Posterior vena cava (tissue), 2 donors: ENCODE data around the gene PLBD1. TPM values are rescaled to one million over a fixed set of nuclear protein-coding genes. Genes with fewer than 3 reads are reported as not detected.

ENCODE experiments used
- DNase-seq: peaks from one replicate; pipeline ENCODE4 v3.0.0-alpha.2; 2020; ENCODE audit warnings: low spot score
- intact Hi-C, 2 donors: fragments of 100-400 bp; cut with DNase I; formaldehyde crosslinking; loops; one replicate each; pipeline versions ENCODE4 v1.14.1 to v1.14.2; 2022 to 2023
- total RNA-seq, 2 donors: library from RNA; stranded (reverse); fragmentation: NEBNext Ultra II Directional; extraction: Animal tissue kit (Norgen Biotek cat#: 25700); gene quantifications; one replicate each; pipeline ENCODE4 v1.2.1, GENCODE V29; 2021
- donor health status: DM: yes; HTN: yes; CAD: no.
- donor health status: DM: yes; HTN: yes; CAD: no.

The PLBD1 gene
- total RNA-seq, 2 donors from 2014 or later: 12.4 to 25.5 TPM

DNA sequence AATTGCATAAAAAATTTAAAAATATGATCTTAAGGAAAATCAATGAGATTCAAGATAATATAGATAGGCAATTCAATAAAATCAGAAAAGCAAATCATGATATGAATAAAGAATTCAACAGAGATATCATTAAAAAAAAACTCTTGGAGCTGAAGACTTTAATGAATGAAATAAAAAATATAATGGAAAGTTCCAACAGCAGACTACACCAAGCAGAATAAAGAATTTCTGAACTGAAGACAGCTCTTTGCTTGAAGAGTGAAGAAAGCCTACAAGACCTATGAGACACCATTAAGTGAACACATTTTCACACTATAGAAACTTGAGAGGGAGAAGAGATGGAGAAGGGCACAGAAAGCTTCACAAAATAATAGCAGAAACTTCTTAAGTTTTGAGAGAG, 45.9 kb downstream of the PLBD1 start:
- DNase-seq: no peak
- intact Hi-C loops: no loop called here

DNA sequence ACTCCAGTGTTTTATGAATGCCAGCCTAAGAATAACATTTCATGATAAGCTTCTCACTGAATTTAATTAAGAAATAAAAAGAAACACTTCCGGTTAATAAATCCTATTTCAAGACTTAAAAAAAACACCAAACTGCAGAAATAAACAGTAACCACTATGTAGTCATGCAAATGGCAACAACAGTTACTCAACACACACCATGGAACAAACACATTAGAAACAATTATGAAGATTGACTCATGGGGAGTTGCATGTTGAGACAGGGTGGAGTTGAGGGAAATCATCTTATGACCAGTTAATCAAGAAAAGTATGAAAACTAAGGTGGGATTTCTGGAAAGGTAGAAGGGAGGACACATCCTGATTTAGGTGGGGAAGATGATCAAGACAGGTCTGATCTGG, 52.7 kb downstream of the PLBD1 start:
- DNase-seq: no peak
- intact Hi-C loops: no loop called here

DNA sequence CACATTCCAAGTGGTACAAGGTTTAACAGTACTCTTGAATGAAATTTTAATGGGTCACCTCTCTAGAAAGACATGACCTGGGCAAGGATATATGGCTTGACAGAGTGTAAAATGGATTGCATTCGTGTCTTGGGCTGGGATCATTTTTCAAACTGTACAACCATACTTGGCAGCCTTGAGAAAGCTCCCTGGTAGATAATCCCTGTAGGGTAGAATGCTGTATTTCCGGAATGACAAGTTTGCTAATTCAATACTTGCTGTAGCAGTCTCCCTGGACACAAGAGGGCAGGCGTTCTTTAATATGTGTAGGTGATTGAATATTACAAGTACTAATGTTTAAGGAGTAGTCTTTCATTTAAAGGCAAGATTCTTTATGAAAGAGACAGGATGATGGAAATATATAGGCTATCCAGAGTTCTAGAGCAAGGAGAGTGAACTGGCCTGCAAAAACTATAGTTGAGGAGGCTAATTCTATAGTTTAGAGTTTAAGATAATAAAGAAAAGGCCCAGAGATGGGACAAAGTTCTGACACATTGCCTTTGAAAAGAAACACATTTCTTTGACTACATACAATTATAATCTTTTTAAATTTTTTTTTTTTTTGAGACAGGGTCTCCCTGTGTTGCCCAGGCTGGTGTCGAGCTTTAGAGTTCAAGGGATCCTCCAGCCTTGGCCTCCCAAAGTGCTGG, 53.4 kb downstream of the PLBD1 start:
- intact Hi-C loops: no loop called here
- no peak for DNase-seq

DNA sequence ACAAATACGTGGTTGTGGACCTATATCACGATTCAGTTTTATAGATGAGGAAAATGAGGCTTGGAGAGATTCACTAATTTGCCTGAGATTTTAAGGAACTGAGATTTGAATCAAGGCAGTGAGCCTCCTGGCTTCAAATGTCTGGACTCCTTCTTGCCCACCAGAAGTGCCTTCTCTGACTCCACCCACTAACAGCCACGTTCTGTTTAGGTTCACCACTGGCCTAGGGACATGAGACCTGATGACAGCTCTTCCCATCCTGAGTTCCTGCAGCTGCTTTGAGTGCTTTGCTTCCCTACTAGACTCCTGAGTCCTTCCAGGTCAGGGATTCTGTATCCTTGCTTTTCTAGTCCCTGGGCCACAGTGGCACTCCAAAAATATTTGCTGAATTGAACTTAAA, 57.1 kb downstream of the PLBD1 start:
- no peak for DNase-seq
- intact Hi-C loops: no loop called here

DNA sequence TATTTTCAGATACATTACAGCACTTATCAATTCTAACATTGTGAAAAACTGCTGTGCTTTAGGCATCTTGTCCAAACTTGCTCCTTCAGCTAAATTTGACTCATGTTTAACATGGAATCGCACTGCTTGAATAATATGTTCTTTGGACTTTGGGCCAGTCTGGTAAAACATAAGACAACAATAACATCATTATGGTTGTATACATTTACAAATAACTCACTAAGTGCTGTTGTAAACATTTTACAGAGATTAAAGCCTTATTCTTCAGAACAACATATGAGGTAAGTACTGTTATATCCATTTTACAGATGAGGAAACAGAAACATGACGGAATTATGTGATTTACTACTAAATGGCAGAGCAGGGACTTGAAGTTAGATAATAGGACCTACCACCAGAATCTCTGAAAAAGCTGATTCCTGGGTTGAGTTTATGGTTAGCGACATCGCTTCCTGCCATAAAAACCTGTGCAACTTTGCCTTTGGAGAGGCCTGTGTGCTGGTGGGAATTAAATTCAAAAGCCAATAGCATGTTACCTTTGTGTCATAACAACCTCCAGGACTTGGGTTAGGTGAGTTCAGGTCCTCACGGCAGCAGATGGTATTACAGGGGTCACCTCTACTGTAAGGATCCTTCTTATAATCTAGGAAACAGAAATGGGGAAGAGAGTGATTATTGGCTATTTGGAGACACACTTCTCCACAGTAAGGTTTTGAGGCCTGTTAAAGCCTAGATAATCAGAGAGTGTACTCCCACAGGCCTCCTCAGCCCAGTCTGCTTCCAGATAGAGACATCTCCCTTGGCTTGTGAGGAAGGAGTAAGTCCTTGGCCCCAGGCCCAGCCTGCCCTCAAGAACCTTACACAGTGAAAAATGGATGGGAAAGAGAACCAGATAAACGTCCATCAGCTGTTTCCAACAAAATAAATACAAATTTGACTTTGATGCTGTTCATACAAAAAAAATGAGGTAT, 61.8 kb downstream of the PLBD1 start:
- intact Hi-C loops: no loop called here
- no peak for DNase-seq

DNA sequence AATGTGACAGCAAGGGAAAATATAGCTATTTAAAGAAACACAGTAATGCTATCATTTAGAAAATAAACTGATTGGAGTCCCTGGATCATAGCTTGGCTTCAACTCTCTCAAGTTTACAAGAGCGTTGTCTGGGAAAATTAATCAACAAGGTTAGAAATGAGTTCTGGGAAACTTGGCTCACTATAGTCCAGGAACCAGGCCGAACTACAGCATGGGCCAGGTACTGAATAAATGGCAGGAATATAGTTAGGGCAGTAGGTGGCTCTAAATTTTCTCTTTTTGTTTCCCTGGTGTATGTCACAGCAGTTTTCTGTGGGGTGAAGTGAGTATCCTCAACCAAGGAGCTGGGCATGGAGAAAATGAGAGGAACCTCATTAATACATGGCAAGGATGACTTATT, 72.4 kb downstream of the PLBD1 start:
- no peak for DNase-seq
- intact Hi-C loops: no loop called here

DNA sequence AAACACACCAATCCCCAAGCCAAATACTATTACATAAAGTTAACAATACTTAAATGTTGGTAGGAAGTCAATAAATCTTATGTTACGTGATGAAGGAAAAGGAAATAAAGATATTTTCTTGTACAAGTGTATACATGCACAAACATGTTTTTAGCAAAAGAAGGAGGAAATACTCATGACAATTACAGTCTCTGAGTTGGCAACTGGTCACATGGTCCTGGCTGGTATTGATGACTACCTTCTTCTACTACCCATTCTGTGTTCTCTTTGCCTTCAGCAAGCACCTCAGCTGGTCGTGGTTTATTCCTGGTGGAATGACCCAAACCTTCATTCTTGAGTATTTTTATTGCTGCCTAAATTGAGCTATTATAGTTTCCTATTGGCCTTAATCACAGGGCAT, 84.8 kb downstream of the PLBD1 start:
- DNase-seq: no peak
- intact Hi-C loops: no loop called here

DNA sequence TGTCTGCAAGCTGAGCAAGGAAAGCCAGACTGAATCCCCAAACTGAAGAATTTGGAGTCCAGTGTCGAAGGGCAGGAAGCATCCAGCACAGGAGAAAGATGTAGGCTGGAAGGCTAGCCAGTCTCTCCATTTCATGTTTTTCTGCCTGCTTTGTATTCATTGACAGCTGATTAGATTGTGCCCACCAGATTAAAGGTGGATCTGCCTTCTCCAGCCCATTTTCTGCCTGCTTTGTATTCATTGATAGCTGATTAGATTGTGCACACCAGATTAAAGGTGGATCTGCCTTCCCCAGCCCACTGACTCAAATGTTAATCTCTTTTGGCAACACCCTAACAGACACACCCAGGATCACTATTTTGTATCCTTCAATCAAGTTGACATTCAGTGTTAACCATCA, 85.3 kb downstream of the PLBD1 start:
- intact Hi-C loops: no loop called here
- no peak for DNase-seq

DNA sequence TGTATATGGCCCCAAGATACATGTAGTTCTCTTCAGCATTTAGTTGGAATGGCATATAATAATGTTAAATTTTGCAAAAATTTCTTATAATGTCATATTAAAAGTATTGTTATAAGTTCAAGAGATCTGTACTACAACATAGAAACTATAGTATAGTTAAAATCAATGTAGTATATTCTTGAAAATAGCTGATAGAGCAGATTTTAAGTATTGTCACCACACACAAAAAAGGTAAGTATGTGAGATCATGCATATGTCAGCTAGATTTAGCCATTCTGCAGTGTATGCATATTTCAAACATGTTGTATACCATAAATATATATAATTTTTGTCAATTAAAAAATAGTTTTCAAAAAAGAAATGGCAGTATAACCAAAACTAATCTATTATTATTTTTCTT, 86.5 kb downstream of the PLBD1 start:
- intact Hi-C loops: no loop called here
- DNase-seq: no peak

DNA sequence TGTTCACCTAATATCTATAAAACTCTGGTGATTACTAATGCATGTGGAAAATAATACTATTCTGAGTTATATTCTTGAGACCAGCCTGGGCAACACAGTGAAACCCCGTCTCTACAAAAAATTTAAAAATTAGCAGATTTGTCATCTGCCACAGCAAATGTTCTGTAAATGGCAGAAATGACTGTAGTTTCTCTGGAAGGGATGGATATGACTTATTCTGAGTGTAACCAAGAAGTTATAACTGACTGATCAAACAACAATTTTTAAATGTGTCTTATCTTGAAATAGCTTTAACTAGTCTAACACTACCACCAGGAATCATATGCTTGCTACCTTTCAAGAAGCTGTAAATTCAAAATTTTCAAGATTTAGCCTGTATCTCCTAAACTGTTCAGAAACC, 88.7 kb downstream of the PLBD1 start:
- DNase-seq: no peak
- intact Hi-C loops: no loop called here

DNA sequence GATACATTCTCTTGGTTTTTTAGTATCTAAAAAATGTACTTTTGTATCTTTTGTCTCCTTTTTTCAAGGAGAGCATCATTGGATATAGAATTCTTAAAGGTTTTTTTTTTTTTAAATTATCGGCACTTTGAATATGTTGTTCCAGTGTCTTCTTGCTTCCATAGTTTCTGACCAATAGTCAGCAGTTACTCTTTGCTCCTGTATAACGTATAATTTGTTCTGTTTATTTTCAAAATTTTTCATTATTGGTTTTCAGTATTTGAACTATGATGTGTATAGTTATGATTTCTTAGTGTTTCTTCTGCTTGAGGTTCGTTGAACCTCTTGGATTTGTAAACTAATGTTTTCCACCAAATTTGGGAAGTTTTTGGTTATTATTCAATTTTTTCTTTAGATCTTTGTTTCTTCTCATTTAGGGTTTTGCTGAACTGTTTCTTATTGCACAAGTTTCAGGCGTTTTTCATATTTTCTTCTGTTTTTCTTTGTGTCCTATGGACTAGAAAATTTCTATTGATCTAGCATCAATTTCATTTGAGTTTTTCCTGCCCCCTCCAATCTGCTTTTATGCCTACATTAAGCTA, 93.9 kb downstream of the PLBD1 start:
- intact Hi-C loops: no loop called here
- DNase-seq: no peak

DNA sequence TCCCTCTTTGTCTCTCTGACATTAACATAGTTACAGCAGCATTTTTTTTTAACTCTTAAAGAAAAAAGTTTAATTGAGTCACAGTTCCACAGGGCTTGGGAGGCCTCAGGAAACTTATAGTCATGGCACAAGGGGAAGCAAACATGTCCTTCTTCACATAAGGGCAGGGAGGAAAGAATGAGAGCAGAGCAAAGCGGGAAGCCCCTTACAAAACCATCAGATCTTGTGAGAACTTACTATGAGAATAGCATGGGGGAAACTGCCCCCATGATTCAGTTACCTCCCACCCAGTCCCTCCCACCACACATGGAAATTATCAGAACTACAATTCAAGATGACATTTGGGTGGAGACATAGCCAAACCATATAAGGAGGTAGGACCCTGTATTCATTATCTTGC, 96.2 kb downstream of the PLBD1 start:
- intact Hi-C loops: no loop called here
- no peak for DNase-seq

DNA sequence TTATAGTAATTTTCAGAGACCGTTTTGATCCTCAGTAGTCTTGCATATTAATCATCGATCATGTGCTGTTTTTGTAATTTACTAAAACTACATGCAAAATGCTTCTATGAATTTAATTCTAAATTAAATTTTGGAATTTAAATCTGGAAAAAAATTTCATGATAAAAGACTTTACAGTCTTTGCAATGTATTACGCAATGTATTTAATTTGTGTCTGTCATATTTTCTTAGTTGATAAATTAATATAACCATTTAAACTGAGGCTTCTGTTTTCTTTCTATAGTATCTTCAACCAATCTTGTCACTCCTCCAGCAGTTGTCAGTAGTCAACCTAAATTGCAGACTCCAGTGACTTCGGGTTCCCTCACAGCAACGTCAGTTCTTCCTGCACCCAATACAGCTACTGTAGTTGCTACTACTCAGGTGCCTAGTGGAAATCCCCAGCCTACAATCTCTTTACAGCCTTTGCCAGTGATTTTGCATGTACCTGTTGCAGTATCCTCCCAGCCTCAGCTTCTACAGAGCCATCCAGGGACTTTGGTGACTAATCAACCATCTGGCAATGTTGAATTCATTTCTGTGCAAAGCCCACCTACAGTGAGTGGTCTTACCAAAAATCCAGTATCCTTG, 107.4 kb downstream of the PLBD1 start:
- no peak for DNase-seq
- intact Hi-C loops: no loop called here

DNA sequence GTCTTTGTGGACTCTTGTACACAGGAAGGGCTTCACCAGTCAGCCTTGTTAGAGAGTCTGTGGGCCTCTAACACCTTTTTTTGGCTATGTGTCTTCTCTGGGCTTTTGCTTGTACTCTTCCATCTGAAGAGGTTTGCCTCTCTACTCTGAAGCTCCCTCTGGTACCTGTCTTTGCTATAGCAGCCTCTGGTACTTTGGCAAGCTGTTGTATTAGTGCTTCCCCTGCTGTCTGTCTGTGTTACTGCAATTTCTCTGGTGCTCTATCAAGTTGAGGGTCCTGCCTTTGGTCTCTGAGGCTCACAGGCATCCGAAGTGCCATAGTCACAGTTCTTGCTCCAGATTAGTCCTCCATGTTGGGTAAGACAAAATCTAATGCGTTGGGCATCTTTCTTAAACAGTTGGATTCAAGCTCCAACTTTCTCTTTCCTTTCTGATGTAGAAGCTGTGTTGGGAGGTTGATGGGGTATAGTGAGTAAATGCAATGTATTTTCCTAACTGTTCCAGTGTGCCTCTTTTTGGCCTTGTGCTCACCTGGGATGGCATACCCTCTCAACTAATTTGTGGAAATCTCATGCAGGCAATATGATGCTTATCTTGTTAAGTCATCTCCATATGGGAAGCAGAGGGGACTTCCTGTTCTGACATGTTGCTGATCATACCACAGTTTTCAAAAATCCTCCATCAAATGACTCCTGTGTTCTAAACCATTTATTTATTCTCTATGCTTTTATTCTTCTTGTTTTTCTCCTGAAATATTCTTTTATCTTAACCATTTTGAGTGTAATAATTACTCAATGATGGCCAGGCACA, 113.4 kb downstream of the PLBD1 start:
- no peak for DNase-seq
- intact Hi-C loops: no loop called here

Other genes starting within 250 kb of the PLBD1 start
- gene ATF7IP, start 202.2 kb downstream of the PLBD1 start, total RNA-seq: 10 to 100 TPM; 56.4 to 73.1 TPM
- gene GUCY2C, start 128.7 kb upstream of the PLBD1 start, total RNA-seq: under 1 TPM in 1 of 2 donors, not detected in 1; 0.10 TPM
- 10 to 100 TPM; 37.2 to 39.2 TPM for gene WBP11, start 235.6 kb upstream of the PLBD1 start, total RNA-seq
- under 1 TPM; 0.62 to 0.74 TPM for gene C12orf60, start 235.8 kb upstream of the PLBD1 start, total RNA-seq
- gene SMCO3, start 246.3 kb upstream of the PLBD1 start, total RNA-seq: 1 to 10 TPM in 1 of 2 donors, under 1 TPM in 1; 0.57 to 1.4 TPM